RWPE2 (cell line): Measurements from ENCODE around the gene MEGF9.

Source experiments
- ATAC-seq: fragments of 200-7000 bp; cut with Tn5 transposase; 3 replicates; pipeline ENCODE4 v1.9.1; 2021; ENCODE audit warnings: low read depth
- DNase-seq: peaks from one replicate; pipeline ENCODE4 v3.0.0-alpha.2; 2020; ENCODE audit warnings: low spot score
- H3K27ac ChIP-seq: fragments of 450-650 bp; 2 replicates; pipeline ENCODE4 v1.5.1; 2017; ENCODE audit warnings: mild to moderate bottlenecking; ENCODE audit not compliant: poor library complexity, severe bottlenecking
- H3K27me3 ChIP-seq: fragments of 250-450 bp; sonication (Bioruptor Pico); 2 replicates; pipeline ENCODE4 v1.5.1; 2021; ENCODE audit warnings: mild to moderate bottlenecking, moderate library complexity; ENCODE audit not compliant: insufficient read depth, poor library complexity, severe bottlenecking
- H3K36me3 ChIP-seq: fragments of 250-450 bp; sonication (Bioruptor Pico); 2 replicates; pipeline ENCODE4 v1.5.1; 2020; ENCODE audit warnings: low read depth, mild to moderate bottlenecking, moderate library complexity
- H3K4me1 ChIP-seq: fragments of 250-450 bp; sonication (Bioruptor Pico); 2 replicates; pipeline ENCODE4 v1.5.1; 2021; ENCODE audit warnings: mild to moderate bottlenecking, moderate library complexity; ENCODE audit not compliant: insufficient read depth, poor library complexity, severe bottlenecking
- H3K4me3 ChIP-seq: fragments of 250-450 bp; sonication (Bioruptor Pico); 2 replicates; pipeline ENCODE4 v1.5.1; 2021; ENCODE audit warnings: mild to moderate bottlenecking, moderate library complexity; ENCODE audit not compliant: severe bottlenecking
- H3K9me3 ChIP-seq: fragments of 250-450 bp; sonication (Bioruptor Pico); 2 replicates; pipeline ENCODE4 v1.5.1; 2021; ENCODE audit warnings: mild to moderate bottlenecking, moderate library complexity; ENCODE audit not compliant: severe bottlenecking
- TF ChIP-seq, protein P1 (sequence below): fragments of 450-650 bp; IDR thresholded peaks from one replicate; pipeline ENCODE4 v1.5.1; 2017; ENCODE audit warnings: mild to moderate bottlenecking, moderate library complexity; ENCODE audit not compliant: poor library complexity, severe bottlenecking

Gene MEGF9

DNA sequence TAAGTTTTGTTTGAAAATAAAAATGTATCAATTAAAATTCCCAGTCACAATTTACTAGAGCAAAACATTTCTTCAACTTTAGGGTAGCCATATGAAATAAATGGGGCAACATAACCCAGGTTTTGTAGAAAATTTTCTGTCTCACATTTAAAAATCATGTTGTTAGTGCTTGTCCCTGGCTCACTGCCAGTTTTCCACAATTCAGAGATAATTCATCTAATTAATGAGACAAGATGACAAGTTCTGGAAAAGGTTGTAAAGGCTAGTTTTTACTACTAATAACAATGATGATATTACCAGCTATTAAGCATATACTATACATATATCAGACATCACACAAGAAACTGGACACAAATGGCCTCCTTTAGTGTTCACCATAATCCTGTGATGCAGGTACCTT, 45.9 kb downstream of the MEGF9 start:
- ATAC-seq (no peak), DNase-seq (no peak)
- H3K36me3 ChIP-seq: no peaks in the 10 kb centered on the region
- H3K4me3 ChIP-seq: no peak overlapping the region
- no peaks in the 10 kb centered on the region for H3K9me3 ChIP-seq
- TF ChIP-seq, protein P1, sequence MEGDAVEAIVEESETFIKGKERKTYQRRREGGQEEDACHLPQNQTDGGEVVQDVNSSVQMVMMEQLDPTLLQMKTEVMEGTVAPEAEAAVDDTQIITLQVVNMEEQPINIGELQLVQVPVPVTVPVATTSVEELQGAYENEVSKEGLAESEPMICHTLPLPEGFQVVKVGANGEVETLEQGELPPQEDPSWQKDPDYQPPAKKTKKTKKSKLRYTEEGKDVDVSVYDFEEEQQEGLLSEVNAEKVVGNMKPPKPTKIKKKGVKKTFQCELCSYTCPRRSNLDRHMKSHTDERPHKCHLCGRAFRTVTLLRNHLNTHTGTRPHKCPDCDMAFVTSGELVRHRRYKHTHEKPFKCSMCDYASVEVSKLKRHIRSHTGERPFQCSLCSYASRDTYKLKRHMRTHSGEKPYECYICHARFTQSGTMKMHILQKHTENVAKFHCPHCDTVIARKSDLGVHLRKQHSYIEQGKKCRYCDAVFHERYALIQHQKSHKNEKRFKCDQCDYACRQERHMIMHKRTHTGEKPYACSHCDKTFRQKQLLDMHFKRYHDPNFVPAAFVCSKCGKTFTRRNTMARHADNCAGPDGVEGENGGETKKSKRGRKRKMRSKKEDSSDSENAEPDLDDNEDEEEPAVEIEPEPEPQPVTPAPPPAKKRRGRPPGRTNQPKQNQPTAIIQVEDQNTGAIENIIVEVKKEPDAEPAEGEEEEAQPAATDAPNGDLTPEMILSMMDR: no peak
- H3K4me1 ChIP-seq: no peaks in the 10 kb centered on the region
- H3K27me3 ChIP-seq: no peaks in the 10 kb centered on the region
- no peak overlapping the region for H3K27ac ChIP-seq

DNA sequence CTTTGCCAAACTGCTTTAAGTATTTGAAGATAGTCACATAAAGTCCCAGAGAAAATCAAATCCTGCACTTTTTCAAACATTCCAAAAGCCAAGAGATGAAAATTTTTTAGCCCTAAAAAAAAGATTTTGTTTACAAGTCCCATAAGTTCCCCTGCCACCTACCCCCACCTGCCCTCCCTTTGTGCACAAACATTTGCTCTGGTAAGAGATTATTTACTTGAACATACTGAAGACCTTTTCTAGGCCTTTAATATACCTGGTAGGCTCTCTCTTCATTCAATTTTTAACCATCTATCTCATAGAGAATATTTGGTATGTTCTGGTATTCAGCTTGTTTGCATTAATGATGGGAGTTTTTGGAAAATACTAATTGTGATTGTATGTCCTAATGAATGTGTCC, 50.3 kb downstream of the MEGF9 start:
- DNase-seq (no peak), ATAC-seq (no peak)
- no peaks in the 10 kb centered on the region for H3K27me3 ChIP-seq
- no peaks in the 10 kb centered on the region for H3K4me1 ChIP-seq
- H3K4me3 ChIP-seq: no peak overlapping the region
- H3K9me3 ChIP-seq: no peaks in the 10 kb centered on the region
- TF ChIP-seq, protein P1: no peak
- H3K36me3 ChIP-seq: no peaks in the 10 kb centered on the region
- no peak overlapping the region for H3K27ac ChIP-seq

DNA sequence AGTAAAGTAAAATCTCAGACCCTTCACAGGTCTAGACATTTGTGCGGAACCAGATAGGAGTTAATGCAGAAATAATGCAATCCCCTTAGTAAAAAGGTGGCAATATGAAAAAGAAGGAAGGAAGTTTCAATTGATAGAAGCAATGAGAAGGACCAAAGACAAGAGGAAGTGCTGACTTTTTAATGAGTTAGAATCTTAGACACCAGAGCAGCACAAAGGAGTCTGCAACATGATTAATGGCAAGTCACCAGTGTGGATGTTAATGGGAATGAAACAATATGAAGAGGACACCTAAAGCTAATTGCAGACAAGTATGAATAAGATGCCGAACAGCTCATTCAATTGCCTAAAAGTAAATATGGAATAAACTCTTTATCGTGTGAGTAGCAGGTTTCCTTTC, 50.9 kb downstream of the MEGF9 start:
- DNase-seq: no peak
- no peaks in the 10 kb centered on the region for H3K27me3 ChIP-seq
- no peak overlapping the region for H3K27ac ChIP-seq
- no peaks in the 10 kb centered on the region for H3K36me3 ChIP-seq
- H3K4me3 ChIP-seq: no peak overlapping the region
- no peaks in the 10 kb centered on the region for H3K9me3 ChIP-seq
- ATAC-seq: no peak
- no peaks in the 10 kb centered on the region for H3K4me1 ChIP-seq
- TF ChIP-seq, protein P1: no peak

DNA sequence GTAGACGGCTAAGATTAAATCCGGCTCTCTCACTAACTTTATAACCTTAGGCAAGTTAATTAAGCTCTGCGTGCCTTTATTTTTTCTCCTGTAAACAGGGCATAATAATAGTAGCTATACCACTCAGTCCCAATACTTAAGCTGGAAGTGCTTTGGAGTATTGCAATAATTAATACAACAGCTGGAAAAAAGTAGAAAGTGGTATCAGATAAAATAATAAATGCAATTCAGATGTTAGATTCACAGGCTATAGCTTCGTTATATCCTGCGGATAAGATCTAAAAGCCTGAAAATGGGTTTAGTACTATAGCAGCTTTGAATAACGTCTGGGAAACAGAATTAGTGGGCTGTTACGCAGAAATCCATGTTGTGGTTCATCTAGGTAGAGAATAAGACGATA, 51.8 kb downstream of the MEGF9 start:
- TF ChIP-seq, protein P1: no peak
- no peaks in the 10 kb centered on the region for H3K9me3 ChIP-seq
- no peak for ATAC-seq

DNA sequence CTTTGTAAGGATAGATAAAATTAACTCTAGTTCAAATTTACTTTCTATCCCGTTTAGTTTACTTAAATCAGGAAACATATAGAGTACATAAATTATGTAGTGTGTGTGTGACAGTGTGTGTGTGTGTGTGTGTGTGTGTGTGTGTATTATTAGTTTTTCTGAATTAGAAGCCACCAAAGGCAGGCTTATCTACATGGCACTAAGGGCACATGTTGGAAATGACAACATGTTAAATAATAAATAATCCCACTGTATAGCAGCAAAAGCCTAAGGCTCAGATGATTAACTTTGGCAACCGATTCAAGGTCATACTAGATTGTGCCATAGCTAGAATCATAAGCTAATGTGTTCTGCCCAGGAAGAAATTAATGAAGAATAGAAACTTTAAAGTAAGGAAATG, 54.6 kb downstream of the MEGF9 start:
- Histone ChIP-seq H3K27ac (no peak overlapping the region), H3K4me3 (no peak overlapping the region), H3K27me3 (no peaks in the 10 kb centered on the region), H3K36me3 (no peaks in the 10 kb centered on the region), H3K4me1 (peaks cover 12% of the 10 kb centered on the region), H3K9me3 (no peaks in the 10 kb centered on the region)
- TF ChIP-seq, protein P1: no peak
- ATAC-seq (no peak), DNase-seq (no peak)

More for the DNA sequence above, 51.8 kb downstream of the MEGF9 start:
- H3K27me3 ChIP-seq: no peaks in the 10 kb centered on the region
- no peak overlapping the region for H3K27ac ChIP-seq
- no peaks in the 10 kb centered on the region for H3K4me1 ChIP-seq
- H3K36me3 ChIP-seq: no peaks in the 10 kb centered on the region
- no peak for DNase-seq
- no peak overlapping the region for H3K4me3 ChIP-seq
